Tibial nerve (tissue), 3 donors: ENCODE measurements around the gene GOLGA6L1.
"Not testable (repeated sequence)": the region's sequence is repeated elsewhere in the genome, so short reads cannot be mapped to it uniquely, and the experiment has no call there.

Source experiments
- POLR2A ChIP-seq, 2 donors: fragments of 450-650 bp; IDR thresholded peaks; one replicate each; pipeline ENCODE4 v1.6.1; 2017; ENCODE audit warnings: antibody characterized with exemption in 2 of 2, mild to moderate bottlenecking in 2 of 2, moderate library complexity in 2 of 2
- TF ChIP-seq, protein P1 (sequence below), 5 experiments: fragments of 200-600 bp in 3 of 5; fragments of 450-650 bp in 2 of 5; sonication (generic) in 3 of 5; IDR thresholded peaks; one replicate each; pipeline ENCODE4 v1.5.1; 2016 to 2019; ENCODE audit warnings: antibody characterized with exemption in 5 of 5, mild to moderate bottlenecking in 3 of 5, moderate library complexity in 2 of 5

DNA sequence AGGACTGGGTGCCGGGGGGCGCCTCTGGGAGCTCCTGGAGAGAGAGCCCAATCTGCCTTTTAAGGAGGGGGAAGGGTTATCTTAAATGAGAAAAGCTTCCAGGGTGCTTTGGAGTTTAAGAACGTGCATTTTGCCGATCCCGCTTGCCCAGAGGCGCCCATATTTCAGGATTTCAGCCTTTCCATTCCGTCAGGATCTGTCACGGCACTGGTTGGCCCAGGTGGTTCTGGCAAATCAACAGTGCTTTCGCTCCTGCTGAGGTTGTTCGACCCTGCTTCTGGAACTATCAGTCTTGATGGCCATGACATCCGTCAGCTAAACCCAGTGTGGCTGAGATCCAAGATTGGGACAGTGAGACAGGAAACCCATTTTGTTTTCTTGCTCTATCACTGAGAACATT lies 44.6 kb upstream of the GOLGA6L1 start:
- TF ChIP-seq POLR2A (IDR thresholded peaks at IDR 0.05), result not testable (repeated sequence)
- TF ChIP-seq, protein P1, sequence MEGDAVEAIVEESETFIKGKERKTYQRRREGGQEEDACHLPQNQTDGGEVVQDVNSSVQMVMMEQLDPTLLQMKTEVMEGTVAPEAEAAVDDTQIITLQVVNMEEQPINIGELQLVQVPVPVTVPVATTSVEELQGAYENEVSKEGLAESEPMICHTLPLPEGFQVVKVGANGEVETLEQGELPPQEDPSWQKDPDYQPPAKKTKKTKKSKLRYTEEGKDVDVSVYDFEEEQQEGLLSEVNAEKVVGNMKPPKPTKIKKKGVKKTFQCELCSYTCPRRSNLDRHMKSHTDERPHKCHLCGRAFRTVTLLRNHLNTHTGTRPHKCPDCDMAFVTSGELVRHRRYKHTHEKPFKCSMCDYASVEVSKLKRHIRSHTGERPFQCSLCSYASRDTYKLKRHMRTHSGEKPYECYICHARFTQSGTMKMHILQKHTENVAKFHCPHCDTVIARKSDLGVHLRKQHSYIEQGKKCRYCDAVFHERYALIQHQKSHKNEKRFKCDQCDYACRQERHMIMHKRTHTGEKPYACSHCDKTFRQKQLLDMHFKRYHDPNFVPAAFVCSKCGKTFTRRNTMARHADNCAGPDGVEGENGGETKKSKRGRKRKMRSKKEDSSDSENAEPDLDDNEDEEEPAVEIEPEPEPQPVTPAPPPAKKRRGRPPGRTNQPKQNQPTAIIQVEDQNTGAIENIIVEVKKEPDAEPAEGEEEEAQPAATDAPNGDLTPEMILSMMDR (IDR thresholded peaks at IDR 0.05), result not testable (repeated sequence)
